Measurements from ENCODE around the gene OR51A7.
"Not testable (repeated sequence)": the region's sequence is repeated elsewhere in the genome, so short reads cannot be mapped to it uniquely, and the experiment has no call there.

The OR51A7 gene

GRCh38 chr11:4903484-4903883 is at the start of gene OR51A7:
Gene OR51A7 (plus strand): TSS chr11:4903783. CDS start chr11:4907370, 3,587 bp downstream.
- no peaks in the 10 kb centered on the region for H3K36me3 Mint-ChIP-seq
- H3K27me3 Mint-ChIP-seq, result no peaks in the 10 kb centered on the region
- H3K4me3 Mint-ChIP-seq, result no peak within 1 kb of the TSS
- no peak within 1 kb of the TSS for H3K27ac Mint-ChIP-seq
- DNase-seq (no peak), ATAC-seq (replicated peaks) (peak; percentile 54 to 81)
- H3K4me1 Mint-ChIP-seq, result peaks cover 4 to 12% of the 10 kb centered on the region in 2 donors
- peaks cover 0 to 3% of the 10 kb centered on the region in 2 donors for H3K9me3 Mint-ChIP-seq

GRCh38 chr11:4854286-4854685 is 49.3 kb upstream of the OR51A7 start:
- H3K4me3 Mint-ChIP-seq; DNase-seq; H3K4me1 Mint-ChIP-seq; H3K9me3 Mint-ChIP-seq; H3K36me3 Mint-ChIP-seq; ATAC-seq (replicated peaks); H3K27ac Mint-ChIP-seq; H3K27me3 Mint-ChIP-seq: not testable (repeated sequence)

- H3K9me3 Mint-ChIP-seq, result peaks cover 0 to 6% of the 10 kb centered on the region in 2 donors
- H3K27me3 Mint-ChIP-seq, result no peaks in the 10 kb centered on the region
- no peak overlapping the region for H3K4me3 Mint-ChIP-seq
- no peak overlapping the region for H3K27ac Mint-ChIP-seq
- no peak for ATAC-seq (replicated peaks)
- no peaks in the 10 kb centered on the region for H3K4me1 Mint-ChIP-seq
- no peak for DNase-seq
- H3K36me3 Mint-ChIP-seq, result no peaks in the 10 kb centered on the region
These were observed 40.9 kb upstream of the OR51A7 start for GRCh38 chr11:4862447-4863236.

GRCh38 chr11:4863876-4864275 is 39.7 kb upstream of the OR51A7 start:
- Mint-ChIP-seq H3K9me3 (peaks cover 0 to 8% of the 10 kb centered on the region in 2 donors), H3K27ac (no peak overlapping the region)
- ATAC-seq (replicated peaks), result no peak

GRCh38 chr11:4865855-4866254 is 37.7 kb upstream of the OR51A7 start:
- H3K27ac Mint-ChIP-seq, result no peak overlapping the region
- H3K36me3 Mint-ChIP-seq, result no peaks in the 10 kb centered on the region
- no peak for DNase-seq

More at GRCh38 chr11:4863876-4864275, 39.7 kb upstream of the OR51A7 start:
- no peaks in the 10 kb centered on the region for H3K4me1 Mint-ChIP-seq
- no peak for DNase-seq
- H3K36me3 Mint-ChIP-seq, result no peaks in the 10 kb centered on the region
- no peak overlapping the region for H3K4me3 Mint-ChIP-seq
- no peaks in the 10 kb centered on the region for H3K27me3 Mint-ChIP-seq

GRCh38 chr11:4881188-4881587 is 22.4 kb upstream of the OR51A7 start:
- no peak for ATAC-seq (replicated peaks)
- Mint-ChIP-seq H3K9me3 (no peaks in the 10 kb centered on the region), H3K4me1 (no peaks in the 10 kb centered on the region), H3K4me3 (no peak overlapping the region), H3K27me3 (no peaks in the 10 kb centered on the region), H3K27ac (no peak overlapping the region), H3K36me3 (no peaks in the 10 kb centered on the region)
- DNase-seq, result no peak

More at GRCh38 chr11:4865855-4866254, 37.7 kb upstream of the OR51A7 start:
- Mint-ChIP-seq H3K4me3 (no peak overlapping the region), H3K4me1 (no peaks in the 10 kb centered on the region), H3K9me3 (peaks cover 0 to 8% of the 10 kb centered on the region in 2 donors), H3K27me3 (no peaks in the 10 kb centered on the region)
- ATAC-seq (replicated peaks), result no peak

GRCh38 chr11:4881860-4882500 is 21.6 kb upstream of the OR51A7 start, which contains the start of gene OR51T1:
Gene OR51T1 (plus strand): TSS chr11:4881900. CDS start chr11:4881900, 0 bp downstream.
- Mint-ChIP-seq H3K4me1 (no peaks in the 10 kb centered on the region), H3K27me3 (no peaks in the 10 kb centered on the region), H3K4me3 (no peak within 1 kb of the TSS), H3K27ac (no peak within 1 kb of the TSS), H3K36me3 (no peaks in the 10 kb centered on the region), H3K9me3 (no peaks in the 10 kb centered on the region)
- no peak for DNase-seq
- no peak for ATAC-seq (replicated peaks)

GRCh38 chr11:4882543-4882942 is 21.0 kb upstream of the OR51A7 start:
- Mint-ChIP-seq H3K4me1 (no peaks in the 10 kb centered on the region), H3K27ac (no peak overlapping the region), H3K4me3 (no peak overlapping the region), H3K27me3 (no peaks in the 10 kb centered on the region), H3K36me3 (no peaks in the 10 kb centered on the region), H3K9me3 (no peaks in the 10 kb centered on the region)
- no peak for DNase-seq
- ATAC-seq (replicated peaks), result no peak

GRCh38 chr11:4884361-4884760 is 19.2 kb upstream of the OR51A7 start:
- H3K4me3 Mint-ChIP-seq, result no peak overlapping the region
- DNase-seq (no peak), ATAC-seq (replicated peaks) (no peak)
- H3K9me3 Mint-ChIP-seq, result no peaks in the 10 kb centered on the region
- no peaks in the 10 kb centered on the region for H3K27me3 Mint-ChIP-seq
- H3K4me1 Mint-ChIP-seq, result no peaks in the 10 kb centered on the region
- no peaks in the 10 kb centered on the region for H3K36me3 Mint-ChIP-seq
- H3K27ac Mint-ChIP-seq, result no peak overlapping the region

- H3K36me3 Mint-ChIP-seq, result no peaks in the 10 kb centered on the region
- no peak overlapping the region for H3K4me3 Mint-ChIP-seq
- H3K27me3 Mint-ChIP-seq, result no peaks in the 10 kb centered on the region
- DNase-seq (no peak), ATAC-seq (replicated peaks) (no peak)
- no peak overlapping the region for H3K27ac Mint-ChIP-seq
- no peaks in the 10 kb centered on the region for H3K9me3 Mint-ChIP-seq
- H3K4me1 Mint-ChIP-seq, result no peaks in the 10 kb centered on the region
These were observed 17.4 kb upstream of the OR51A7 start for GRCh38 chr11:4886186-4886585.

- H3K27ac Mint-ChIP-seq, result no peak overlapping the region
- no peak overlapping the region for H3K4me3 Mint-ChIP-seq
- H3K36me3 Mint-ChIP-seq, result no peaks in the 10 kb centered on the region
- H3K9me3 Mint-ChIP-seq, result no peaks in the 10 kb centered on the region
- DNase-seq, result no peak
- ATAC-seq (replicated peaks), result no peak
- no peaks in the 10 kb centered on the region for H3K4me1 Mint-ChIP-seq
- no peaks in the 10 kb centered on the region for H3K27me3 Mint-ChIP-seq
These were observed 16.0 kb upstream of the OR51A7 start for GRCh38 chr11:4887591-4887990.

GRCh38 chr11:4890279-4890678 is 13.3 kb upstream of the OR51A7 start:
- Mint-ChIP-seq H3K4me3 (no peak overlapping the region), H3K27me3 (no peaks in the 10 kb centered on the region), H3K4me1 (no peaks in the 10 kb centered on the region), H3K36me3 (no peaks in the 10 kb centered on the region), H3K9me3 (no peaks in the 10 kb centered on the region), H3K27ac (no peak overlapping the region)
- ATAC-seq (replicated peaks) (no peak), DNase-seq (no peak)

GRCh38 chr11:4891996-4892640 is 11.5 kb upstream of the OR51A7 start:
- no peak for DNase-seq
- peaks cover 0 to 1% of the 10 kb centered on the region in 2 donors for H3K9me3 Mint-ChIP-seq
- no peaks in the 10 kb centered on the region for H3K36me3 Mint-ChIP-seq
- H3K27ac Mint-ChIP-seq, result no peak overlapping the region
- no peaks in the 10 kb centered on the region for H3K4me1 Mint-ChIP-seq
- H3K4me3 Mint-ChIP-seq, result no peak overlapping the region
- ATAC-seq (replicated peaks), result no peak
- peaks cover 0 to 6% of the 10 kb centered on the region in 2 donors for H3K27me3 Mint-ChIP-seq

GRCh38 chr11:4916581-4916980 is 13.0 kb downstream of the OR51A7 start:
- Mint-ChIP-seq H3K9me3 (peaks cover 0 to 2% of the 10 kb centered on the region in 2 donors), H3K27ac (no peak overlapping the region), H3K4me3 (no peak overlapping the region), H3K27me3 (no peaks in the 10 kb centered on the region), H3K36me3 (no peaks in the 10 kb centered on the region), H3K4me1 (peaks cover 3 to 13% of the 10 kb centered on the region in 2 donors)
- ATAC-seq (replicated peaks) (no peak), DNase-seq (no peak)

Measured in stimulated activated naive B cell treated with anti-CD40 and anti-IgM and Interleukin-4, amounts not matched to agents 10 μg/mL and 1 μg/mL and 100 μg/mL, for 72 hours (primary cell).